GM21529 (cell line): Measurements from ENCODE around the gene NTHL1.

ENCODE experiments used
- ATAC-seq: cut with Tn5 transposase; IDR thresholded peaks from one replicate; pipeline ENCODE4 v1.9.1; 2021; ENCODE audit not compliant: unreplicated experiment

Gene NTHL1

GRCh38 chr16:2047330-2048115 lies at the start of gene NTHL1, which contains the start of gene TSC2:
TSS of gene NTHL1 (minus strand) at chr16:2047834. CDS start at chr16:2047823, 11 bp downstream.
TSS of gene TSC2 (plus strand) at chr16:2047985. CDS start at chr16:2048616, 631 bp downstream.
- peak; percentile 87 for ATAC-seq

- no peak for ATAC-seq
Measured at GRCh38 chr16:2096853-2097595, 49.4 kb upstream of the NTHL1 start.

GRCh38 chr16:2095918-2096582 lies 48.4 kb upstream of the NTHL1 start:
- no peak for ATAC-seq

GRCh38 chr16:2095315-2095853 lies 47.8 kb upstream of the NTHL1 start:
- no peak for ATAC-seq

- ATAC-seq = no peak
Measured at GRCh38 chr16:2093793-2094192, 46.2 kb upstream of the NTHL1 start.

GRCh38 chr16:2092866-2093265 lies 45.2 kb upstream of the NTHL1 start:
- ATAC-seq = no peak

- ATAC-seq = no peak
Measured at GRCh38 chr16:2092256-2092620, 44.6 kb upstream of the NTHL1 start.

GRCh38 chr16:2091547-2092255 lies 44.1 kb upstream of the NTHL1 start:
- no peak for ATAC-seq

GRCh38 chr16:2090777-2091546 lies 43.3 kb upstream of the NTHL1 start:
- ATAC-seq = no peak

GRCh38 chr16:2090481-2090776 lies 42.8 kb upstream of the NTHL1 start:
- no peak for ATAC-seq

GRCh38 chr16:2089706-2090480 lies 42.3 kb upstream of the NTHL1 start:
- no peak for ATAC-seq

GRCh38 chr16:2088759-2089358 lies 41.2 kb upstream of the NTHL1 start:
- ATAC-seq = no peak

- no peak for ATAC-seq
Measured at GRCh38 chr16:2087748-2088631, 40.4 kb upstream of the NTHL1 start.

- no peak for ATAC-seq
Measured at GRCh38 chr16:2086812-2087747, 39.4 kb upstream of the NTHL1 start.

GRCh38 chr16:2086106-2086742 lies 38.6 kb upstream of the NTHL1 start:
- no peak for ATAC-seq

GRCh38 chr16:2085669-2086068 lies 38.0 kb upstream of the NTHL1 start:
- ATAC-seq = no peak
